ENCODE measurements around the gene SBNO1. TPM values are rescaled to one million over a fixed set of nuclear protein-coding genes. Genes with fewer than 3 reads are reported as not detected.

SBNO1 gene
- total RNA-seq, 1 experiment from 2014 or later = 43.8 TPM

DNA sequence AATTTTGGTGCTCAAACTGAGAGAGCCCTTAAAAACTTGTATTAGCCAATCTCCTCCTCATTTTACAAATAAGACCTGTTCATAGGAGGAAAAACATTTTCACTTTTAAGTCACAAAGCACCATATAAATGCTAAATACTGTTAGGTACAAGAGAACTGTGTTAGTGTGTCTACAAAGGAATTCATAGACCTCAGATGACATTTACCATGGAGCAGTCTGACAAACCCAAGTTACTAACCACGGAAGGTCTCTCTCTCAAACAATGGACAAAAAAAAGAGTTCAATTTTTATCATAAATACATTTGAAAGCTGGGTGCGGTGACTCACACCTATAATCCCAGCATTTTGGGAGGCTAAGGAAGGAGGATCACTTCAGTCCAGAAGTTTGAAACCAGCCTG lies 10.0 kb downstream of the SBNO1 start:
- RAD21 ChIA-PET (ENCODE audit: low non-redundant PET in 1 of 2, low total read pairs in 2 of 2, uncharacterized antibody in 2 of 2, unreplicated experiment in 2 of 2) = no interaction called here
- POLR2A ChIA-PET = no interaction called here

More for the DNA sequence above, 10.0 kb downstream of the SBNO1 start:
- ATAC-seq (no peak), DNase-seq (ENCODE audit: low read depth, low spot score) (no peak)
- Histone ChIP-seq H4K20me1 (ENCODE audit: insufficient read depth) (peaks cover 17% of the 10 kb centered on the region; the same call in 1 of the 2 replicates), H3K27me3 (ENCODE audit: insufficient read depth, low read length) (no peaks in the 10 kb centered on the region), H3K27ac (ENCODE audit: low read depth, low read length) (no peak overlapping the region), H2AFZ (ENCODE audit: low read depth, low read length, poor library complexity, severe bottlenecking) (no peak overlapping the region), H3K4me2 (ENCODE audit: low read length) (no peak overlapping the region), H3K4me3 (replicated peaks in 1 of 2; ENCODE audit: low read depth in 1 of 2, low read length in 2 of 2) (no peak overlapping the region), H3K9ac (ENCODE audit: low read length) (no peak overlapping the region), H3K4me1 (ENCODE audit: control insufficient read depth in 1 of 2, insufficient read depth in 2 of 2, low read length in 2 of 2) (no peaks in the 10 kb centered on the region), H3K9me2 (ENCODE audit: insufficient read depth) (no peaks in the 10 kb centered on the region), H3K79me2 (ENCODE audit: insufficient read depth, low read length) (peaks cover 100% of the 10 kb centered on the region), H3K9me3 (ENCODE audit: control insufficient read depth in 1 of 2, insufficient read depth in 1 of 2, low read depth in 1 of 2, low read length in 2 of 2) (no peaks in the 10 kb centered on the region), H3K36me3 (ENCODE audit: control insufficient read depth in 1 of 2, insufficient read depth in 2 of 2, low read length in 2 of 2) (peaks cover 2 to 4% of the 10 kb centered on the region in 2 experiments; a peak in 2 of 4 replicates)
- no TSS peak for BruUV-seq (replicated peaks)
- no peak for TF ChIP-seq FOSL1 (IDR thresholded peaks at IDR 0.05; ENCODE audit: low read depth)
- TF ChIP-seq EGR1 (IDR thresholded peaks at IDR 0.05; ENCODE audit: low read depth) = no peak
- no peak for TF ChIP-seq POLR2A (IDR thresholded peaks at IDR 0.05; ENCODE audit: borderline replicate concordance, extremely low read depth, insufficient read depth, insufficient read length)
- no peak for TF ChIP-seq JUND (IDR thresholded peaks at IDR 0.05)
- no peak for TF ChIP-seq EZH2phosphoT487 (IDR thresholded peaks at IDR 0.05; ENCODE audit: borderline replicate concordance)
- no peak for TF ChIP-seq SRF (IDR thresholded peaks at IDR 0.05; ENCODE audit: low read depth)
- TF ChIP-seq ELF1 (IDR thresholded peaks at IDR 0.05; ENCODE audit: borderline replicate concordance, low read depth) = no peak
- TF ChIP-seq ZNF274 (IDR thresholded peaks at IDR 0.05; ENCODE audit: low read depth, low read length) = no peak
- TF ChIP-seq POLR2AphosphoS5 (IDR thresholded peaks at IDR 0.05; ENCODE audit: low read depth, low read length) = no peak
- no peak for TF ChIP-seq REST (IDR thresholded peaks at IDR 0.05; ENCODE audit: low read depth)
- TF ChIP-seq CEBPB (IDR thresholded peaks at IDR 0.05; ENCODE audit: low read depth) = no peak
- TF ChIP-seq, protein P1, sequence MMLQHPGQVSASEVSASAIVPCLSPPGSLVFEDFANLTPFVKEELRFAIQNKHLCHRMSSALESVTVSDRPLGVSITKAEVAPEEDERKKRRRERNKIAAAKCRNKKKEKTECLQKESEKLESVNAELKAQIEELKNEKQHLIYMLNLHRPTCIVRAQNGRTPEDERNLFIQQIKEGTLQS (IDR thresholded peaks at IDR 0.05) = no peak
- no peak for TF ChIP-seq RAD21 (IDR thresholded peaks at IDR 0.05; ENCODE audit: low read depth)
- no peak for TF ChIP-seq ZBTB33 (IDR thresholded peaks at IDR 0.05; ENCODE audit: extremely low read depth, insufficient replicate concordance, low read length)
- TF ChIP-seq SIN3A (IDR thresholded peaks at IDR 0.05; ENCODE audit: low read depth) = no peak
- intact Hi-C loops (cut with micrococcal nuclease) = no loop called here
- CTCF ChIA-PET = no interaction called here

Measured in HCT116 (cell line).